8988T (cell line): ENCODE results near the gene PTPRU.
"Not testable (repeated sequence)": the region's sequence is repeated elsewhere in the genome, so short reads cannot be mapped to it uniquely, and the experiment has no call there.

Source experiments
- DNase-seq: peaks from one replicate; pipeline ENCODE4 v3.0.0; 2011

The PTPRU gene

DNA sequence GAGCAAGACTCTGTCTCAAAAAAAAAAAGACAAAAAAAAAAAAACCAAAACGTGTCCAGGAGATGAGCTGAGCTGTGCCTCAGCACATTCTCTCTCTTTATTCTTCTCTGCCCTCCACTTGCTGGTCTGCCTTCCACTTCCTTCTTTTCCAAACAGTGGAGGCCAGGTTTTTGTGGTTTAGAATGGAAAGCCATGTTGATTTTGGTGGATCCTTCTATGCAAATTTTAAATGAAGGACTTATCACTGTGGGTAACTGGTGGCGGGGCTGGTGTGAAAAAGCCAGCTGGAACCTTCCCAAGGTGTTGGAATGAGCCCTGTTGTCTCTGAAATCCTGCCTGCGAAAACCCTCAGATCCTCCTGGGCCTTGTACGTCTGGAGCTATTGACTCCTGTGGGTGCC lies 61.9 kb downstream of the PTPRU start:
- no peak for DNase-seq

DNA sequence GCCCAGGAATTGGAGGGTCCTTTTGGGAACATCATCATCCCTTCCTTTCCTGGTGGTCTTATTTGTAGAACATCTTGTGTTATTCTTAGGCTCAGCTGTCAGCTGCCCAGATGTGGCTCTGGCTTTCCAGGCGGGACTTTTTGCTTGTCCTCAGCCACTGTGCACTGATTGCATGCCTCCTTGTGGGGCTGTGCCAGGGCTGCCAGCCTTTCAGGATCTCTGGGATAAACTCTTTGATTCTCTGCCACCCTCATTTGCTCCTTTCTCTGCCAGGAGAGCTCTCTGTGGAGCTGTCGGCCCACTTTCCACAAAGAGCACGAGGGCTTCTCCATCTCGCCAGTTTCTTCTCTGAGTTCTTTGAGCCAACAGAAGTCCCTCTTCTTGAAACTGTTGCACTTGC lies 63.1 kb downstream of the PTPRU start:
- no peak for DNase-seq

DNA sequence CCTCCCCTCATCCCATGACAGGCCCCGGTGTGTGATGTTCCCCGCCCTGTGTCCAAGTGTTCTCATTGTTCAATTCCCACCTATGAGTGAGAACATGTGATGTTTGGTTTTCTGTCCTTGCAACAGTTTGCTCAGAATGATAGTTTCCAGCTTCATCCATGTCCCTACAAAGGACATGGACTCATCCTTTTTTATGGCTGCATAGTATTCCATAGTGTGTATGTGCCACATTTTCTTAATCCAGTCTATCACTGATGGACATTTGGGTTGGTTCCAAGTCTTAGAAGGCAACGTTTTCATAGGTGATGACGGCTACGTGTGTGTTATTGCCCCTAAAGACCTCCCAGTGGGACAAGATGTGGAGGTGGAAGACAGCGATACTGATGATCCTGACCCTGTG lies 65.4 kb downstream of the PTPRU start:
- DNase-seq: not testable (repeated sequence)

DNA sequence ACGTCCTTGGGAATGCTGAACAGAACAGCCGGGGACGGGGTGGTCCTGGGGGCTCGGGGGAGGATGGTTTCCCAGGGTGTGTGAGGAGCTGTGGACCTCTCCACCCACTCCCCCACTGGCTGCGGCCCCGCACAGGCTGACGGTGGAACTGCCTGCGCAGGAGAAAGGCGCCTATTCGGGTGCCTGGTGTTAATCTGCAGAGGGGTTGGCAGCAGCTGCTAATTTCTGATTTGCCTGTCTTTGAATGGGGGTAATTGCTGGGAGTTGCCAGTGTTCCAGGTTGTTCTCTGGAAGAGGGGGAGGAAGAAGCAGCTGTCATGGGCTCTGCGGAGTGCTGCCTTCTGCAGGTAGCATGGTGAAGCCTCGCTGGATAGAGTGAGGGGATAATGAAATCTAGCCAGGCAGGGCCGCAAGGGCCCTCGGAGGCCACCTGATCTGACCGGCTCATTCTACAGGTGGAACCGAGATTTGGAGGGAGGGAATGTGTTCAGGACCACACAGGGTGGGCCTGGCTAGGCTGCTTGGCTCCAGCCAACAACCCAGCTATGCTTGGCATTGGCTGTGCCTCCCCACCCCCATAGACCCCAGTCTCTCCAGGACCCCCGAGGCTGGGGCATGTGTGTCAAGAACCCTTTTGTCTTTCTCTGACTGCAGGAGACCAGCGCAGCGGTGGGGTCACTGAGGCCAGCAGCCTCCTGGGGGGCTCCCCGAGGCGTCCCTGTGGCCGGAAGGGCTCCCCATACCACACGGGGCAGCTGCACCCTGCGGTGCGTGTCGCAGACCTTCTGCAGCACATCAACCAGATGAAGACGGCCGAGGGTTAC lies 67.1 kb downstream of the PTPRU start:
- DNase-seq: no peak

DNA sequence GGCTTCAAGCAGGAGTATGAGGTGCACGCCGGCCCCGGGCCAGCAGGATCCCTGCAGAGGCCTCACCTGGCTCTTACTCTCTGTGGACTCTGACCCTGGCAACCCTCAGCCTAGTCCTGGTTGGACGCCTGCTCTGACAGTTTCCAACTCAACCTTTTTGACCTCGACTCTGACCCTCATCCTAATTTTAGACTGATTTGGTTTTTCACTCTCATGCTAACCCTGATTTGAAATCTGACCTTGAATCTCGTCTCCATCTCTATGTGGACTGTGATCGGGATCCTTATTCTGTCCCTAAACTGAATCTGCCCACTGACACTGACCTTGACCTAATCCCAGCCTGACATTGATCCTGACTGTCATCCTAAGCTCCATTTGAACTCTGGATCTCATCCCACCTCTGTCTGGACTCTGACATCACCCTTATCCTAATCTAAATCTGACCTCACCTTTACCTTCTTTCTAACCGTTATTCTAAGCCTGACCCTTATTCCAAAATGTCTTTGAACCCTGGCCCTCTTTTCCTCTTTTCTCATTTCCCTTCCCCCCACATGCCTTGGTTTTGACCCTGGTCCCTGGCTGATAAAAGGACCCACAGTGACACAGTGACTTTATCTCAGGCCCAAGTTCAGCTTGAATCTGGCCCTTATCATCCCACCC lies 67.8 kb downstream of the PTPRU start:
- DNase-seq: no peak

DNA sequence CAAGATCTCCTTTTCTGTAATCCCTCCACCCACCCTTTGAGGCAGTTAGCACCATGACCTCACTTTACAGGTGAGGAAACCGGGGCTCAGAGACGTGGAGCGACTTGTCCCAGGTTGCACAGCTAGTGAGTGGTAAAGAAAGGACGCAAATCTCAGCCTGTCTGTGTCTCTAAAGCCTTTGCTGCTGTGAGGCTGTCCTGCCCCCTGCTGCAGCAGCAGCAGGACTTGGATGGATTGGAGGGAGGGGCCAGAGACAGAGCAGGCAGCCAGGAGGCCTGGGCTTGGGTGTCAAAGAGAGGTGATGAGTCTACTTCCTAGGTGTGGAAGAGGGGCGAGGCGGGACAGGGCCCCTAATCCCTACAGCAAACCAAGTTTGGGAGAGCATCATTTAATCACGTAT lies 69.6 kb downstream of the PTPRU start:
- no peak for DNase-seq

DNA sequence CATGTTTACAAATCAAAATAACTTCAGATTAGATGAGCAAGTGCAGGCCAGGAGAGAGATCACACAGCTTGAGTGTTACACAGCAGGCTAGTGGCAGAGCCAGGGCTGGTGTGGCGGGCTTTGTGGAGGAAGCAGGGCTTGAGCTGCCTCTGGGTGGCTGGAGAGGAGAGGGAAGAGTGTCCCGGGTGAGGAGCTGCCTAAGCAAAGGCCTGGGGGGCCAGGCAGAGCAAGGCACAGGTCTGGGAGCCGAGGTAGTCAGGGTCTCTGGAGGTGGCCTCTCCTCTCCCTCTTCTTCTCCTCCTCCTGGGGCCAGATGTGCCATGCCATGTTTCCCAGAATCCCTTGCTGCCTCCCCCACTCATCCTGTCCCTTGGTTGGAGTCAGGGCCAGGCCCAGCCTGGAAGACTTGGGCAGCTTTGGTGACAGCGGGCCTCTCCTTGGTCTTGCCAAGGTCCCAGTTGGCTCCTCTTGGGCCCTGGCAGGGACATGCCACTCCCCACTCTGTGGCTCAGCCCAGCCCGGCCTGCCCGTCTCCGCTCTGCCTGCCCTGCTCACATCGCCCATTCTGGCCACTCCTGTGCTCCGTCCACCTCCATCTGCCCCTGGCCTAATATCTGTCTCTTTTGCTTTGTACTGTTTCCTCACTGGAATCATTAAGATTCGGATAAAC lies 70.3 kb downstream of the PTPRU start:
- no peak for DNase-seq

DNA sequence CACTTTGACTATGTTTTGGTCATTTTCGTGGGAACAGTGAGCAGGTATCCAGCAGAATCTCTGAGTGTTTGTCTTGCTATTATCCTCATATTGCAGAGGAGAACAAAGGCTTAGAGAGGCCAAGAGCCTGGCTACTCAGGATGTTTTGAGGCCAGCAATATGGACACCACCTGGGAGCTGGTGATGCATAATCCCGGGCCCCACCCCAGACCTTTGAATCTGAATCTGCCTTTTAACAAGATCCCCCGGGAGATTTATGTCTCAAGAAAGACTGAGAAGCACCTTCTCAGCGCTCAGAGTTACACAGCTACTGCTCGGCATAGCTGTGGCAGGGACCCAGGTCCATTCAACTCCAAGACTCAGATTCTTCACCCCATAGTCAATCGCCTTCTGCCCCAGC lies 72.8 kb downstream of the PTPRU start:
- no peak for DNase-seq

DNA sequence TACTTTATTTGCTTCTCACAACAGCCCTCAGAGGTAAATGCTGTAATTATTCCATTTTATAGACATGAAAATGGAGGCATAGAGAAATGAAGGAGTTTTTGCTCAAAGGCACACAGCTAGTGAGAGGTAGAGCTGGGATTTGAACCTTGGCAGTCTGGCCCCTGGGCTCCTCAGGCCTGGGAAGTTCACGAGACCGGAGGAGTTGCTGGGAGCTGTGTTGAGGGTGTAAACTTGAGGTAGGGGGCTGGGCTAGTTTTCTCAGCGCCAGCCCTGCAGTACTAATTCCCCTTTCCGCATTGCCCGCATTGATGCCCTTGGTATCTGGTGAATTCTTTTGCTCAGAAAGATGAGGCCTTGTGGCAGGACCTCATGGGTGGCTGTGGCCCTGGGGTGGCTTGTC lies 73.3 kb downstream of the PTPRU start:
- no peak for DNase-seq

DNA sequence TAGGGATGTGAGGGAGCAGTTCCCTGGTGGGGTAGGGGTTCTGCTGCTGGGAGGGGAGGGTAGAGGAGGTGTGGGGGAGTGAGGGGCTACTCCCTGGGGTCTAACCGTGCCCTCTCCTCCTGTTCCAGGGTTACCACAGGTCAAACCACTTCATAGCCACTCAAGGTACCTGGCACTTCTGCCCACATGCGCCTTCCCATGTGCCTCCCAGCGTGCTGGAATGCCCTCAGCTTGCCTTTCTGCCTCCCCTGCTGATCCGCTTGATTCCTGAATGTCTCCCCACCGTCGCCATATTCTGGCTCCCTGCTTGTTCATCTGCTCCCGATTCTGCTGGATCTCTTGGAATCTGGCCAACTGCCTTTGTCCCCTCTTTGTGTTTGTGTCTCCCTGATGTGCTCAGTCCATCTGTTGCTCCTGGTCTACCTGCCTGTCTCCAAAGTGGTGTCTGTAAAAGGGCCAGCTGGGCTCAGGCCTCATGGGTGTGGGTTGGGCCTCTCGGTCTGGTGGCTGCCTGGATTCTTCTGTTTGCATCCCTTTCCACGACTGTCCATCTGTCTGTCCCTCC lies 74.4 kb downstream of the PTPRU start:
- DNase-seq: no peak

DNA sequence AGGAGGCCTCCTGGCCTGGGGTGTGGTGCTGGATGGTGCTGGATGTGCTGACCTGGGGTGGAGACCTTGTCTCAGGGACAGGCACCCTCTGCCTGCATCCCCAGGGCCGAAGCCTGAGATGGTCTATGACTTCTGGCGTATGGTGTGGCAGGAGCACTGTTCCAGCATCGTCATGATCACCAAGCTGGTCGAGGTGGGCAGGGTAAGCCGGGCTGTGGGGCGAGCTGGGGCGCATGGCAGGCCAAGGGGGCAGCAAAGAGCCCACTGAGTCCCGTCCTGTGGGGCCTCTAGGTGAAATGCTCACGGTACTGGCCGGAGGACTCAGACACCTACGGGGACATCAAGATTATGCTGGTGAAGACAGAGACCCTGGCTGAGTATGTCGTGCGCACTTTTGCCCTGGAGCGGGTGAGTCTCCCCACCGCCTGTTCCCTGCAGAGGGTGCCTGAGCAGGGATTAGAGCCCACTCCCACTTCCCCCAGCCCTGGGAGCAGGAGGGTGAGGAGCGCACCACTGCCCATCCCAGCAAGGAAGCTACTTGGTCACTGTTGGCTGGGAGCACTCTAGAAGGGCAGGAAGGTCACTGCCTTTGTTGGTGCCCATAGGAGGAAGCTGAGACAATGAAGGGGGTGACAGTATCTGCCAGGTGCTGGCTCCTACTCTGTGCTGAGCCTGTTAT lies 75.2 kb downstream of the PTPRU start:
- no peak for DNase-seq

DNA sequence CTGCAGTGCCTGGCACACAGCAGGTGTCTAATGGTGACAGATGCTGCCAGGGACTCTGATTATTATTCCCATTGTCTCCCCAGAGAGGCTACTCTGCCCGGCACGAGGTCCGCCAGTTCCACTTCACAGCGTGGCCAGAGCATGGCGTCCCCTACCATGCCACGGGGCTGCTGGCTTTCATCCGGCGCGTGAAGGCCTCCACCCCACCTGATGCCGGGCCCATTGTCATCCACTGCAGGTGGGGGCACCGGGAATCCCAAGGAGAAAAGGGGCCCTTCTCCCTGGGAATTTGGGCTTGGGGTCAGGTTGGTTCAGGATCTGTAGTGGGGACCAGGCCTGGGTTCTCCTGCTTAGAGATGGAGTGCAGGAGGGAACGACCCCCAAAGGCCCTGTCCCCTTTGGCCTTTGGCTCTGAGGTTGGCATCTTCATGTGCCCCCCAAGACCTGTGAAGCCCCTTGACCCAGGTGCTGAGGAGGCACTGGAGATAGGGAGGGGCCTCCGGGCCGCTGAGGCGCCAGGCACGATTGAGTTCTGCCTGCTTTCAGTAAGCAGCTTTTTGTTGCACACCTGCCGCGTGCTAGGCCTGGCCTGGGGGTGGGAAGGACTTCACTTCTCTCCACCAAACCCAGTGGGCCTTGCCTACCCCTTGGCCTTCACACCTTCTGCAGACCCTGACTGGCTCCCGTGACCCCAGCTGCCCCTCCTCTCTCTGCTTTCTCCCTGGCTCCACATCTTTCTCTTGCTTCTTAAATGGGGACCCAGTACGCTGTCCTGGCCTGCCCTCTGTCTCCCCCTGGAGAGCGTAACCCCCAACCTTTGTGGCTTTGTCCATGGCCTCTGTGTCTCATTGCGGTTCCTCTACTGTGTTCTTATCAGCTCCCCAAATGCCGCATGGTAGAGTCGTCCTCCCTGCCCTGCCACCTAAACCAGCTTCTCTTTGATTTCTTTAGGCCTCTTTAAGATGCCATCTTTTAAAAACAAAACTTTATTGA lies 76.4 kb downstream of the PTPRU start:
- no peak for DNase-seq

DNA sequence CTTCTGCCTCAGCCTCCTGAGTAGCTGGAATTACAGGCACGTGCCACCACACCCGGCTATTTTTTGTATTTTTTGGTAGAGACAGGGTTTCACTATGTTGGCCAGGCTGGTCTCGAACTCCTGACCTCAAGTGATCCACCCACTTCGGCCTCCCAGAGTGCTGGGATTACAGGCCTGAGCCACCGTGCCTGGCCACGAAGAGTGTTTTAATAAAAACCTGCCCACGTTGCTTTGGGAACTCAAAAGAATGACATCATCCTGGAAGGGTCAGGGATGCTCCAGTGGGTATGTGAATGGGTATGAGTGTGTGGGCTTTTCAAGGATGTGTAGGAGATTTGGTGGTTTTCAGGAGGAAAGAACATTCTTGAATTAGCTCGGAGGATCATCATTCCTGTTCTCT lies 78.4 kb downstream of the PTPRU start:
- not testable (repeated sequence) for DNase-seq

DNA sequence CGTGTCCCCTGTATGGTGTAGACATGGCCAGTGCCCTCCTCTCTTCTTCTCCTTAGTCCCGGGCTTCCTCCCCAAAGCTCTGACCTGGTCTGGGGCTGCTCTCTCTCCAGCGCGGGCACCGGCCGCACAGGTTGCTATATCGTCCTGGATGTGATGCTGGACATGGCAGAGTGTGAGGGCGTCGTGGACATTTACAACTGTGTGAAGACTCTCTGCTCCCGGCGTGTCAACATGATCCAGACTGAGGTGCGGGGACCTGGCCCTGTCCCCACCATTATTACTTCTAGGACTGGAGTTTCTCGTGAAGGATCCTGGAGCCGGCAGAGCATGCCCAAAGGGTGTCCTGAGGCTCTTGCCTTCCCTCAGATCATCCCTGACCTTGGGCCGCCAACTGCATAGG lies 78.9 kb downstream of the PTPRU start:
- no peak for DNase-seq

DNA sequence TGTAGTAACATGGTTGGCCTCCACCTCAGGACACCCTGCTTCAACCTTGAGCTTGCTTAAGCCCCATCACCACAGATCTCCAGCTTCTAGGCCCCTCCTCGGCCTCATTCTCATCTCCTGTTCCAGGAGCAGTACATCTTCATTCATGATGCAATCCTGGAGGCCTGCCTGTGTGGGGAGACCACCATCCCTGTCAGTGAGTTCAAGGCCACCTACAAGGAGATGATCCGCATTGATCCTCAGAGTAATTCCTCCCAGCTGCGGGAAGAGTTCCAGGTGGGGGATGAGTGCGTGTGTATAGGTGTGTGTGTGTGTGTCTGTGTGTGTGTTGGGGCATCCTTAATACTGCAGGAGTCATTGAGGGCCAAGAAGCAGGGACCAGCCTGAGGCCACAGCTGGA lies 79.6 kb downstream of the PTPRU start:
- DNase-seq: no peak

DNA sequence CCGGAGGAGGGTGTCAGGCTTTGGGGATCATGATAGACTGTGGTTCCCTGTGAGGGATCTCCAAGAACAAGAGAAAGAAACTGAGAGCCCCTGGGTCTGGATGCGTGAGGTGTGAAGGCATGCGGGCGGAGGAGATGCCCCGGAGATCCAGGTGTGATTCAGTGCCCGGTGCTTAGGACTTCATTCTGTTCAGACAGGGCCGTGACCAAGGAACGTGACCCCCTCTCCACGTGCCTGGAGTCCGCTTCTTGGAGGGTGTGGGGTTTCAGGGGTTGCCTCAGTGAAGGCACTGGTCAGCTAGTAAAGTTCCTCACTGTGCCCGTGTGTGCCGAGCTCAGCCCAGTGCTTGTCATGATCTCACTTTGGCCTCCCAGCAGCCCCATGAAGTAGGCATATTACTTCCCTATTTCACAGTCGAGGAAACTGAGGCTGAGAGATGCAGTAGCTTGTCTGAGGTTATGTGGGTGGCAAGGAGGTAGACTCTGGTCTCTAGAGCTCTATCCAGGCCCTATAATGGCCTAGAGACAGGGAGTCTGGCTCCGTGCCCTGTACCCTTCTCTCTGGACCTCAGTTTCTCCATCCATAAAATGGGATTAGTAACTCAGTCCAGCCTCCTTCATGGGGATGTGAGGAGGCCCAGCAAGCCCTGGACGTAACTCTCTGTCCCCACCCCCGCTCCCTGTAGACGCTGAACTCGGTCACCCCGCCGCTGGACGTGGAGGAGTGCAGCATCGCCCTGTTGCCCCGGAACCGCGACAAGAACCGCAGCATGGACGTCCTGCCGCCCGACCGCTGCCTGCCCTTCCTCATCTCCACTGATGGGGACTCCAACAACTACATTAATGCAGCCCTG lies 81.0 kb downstream of the PTPRU start:
- no peak for DNase-seq

DNA sequence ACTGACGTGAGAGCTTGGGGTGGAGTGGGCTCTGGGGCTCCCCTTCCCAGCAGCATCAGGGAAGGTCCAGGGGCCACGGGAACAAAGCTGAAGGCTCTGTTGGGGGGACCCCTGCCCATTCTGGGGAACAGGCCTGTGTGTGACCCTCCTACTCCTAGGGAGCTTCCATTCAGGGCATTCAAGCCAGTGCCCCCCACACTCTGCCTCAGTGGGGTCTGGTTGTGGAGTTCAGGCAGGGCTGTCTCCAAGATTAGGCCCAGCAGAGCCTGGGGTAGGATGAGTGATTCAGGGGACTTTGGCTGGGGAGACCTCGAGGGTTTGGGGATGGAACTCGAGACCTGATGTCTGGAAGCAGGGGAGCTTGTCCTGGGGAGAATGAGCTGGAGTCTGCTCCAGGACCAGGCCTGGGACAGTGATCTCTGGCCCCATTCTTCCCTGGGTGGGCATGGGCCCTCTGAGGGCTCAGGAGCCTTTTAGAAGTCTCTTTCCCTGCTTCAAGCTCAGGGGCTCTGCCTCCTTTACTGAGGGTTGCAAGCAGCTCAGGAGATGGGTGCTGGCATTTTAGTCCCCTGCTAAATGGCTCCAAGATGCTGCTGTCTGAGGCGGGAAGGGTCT lies 81.7 kb downstream of the PTPRU start:
- DNase-seq: no peak

DNA sequence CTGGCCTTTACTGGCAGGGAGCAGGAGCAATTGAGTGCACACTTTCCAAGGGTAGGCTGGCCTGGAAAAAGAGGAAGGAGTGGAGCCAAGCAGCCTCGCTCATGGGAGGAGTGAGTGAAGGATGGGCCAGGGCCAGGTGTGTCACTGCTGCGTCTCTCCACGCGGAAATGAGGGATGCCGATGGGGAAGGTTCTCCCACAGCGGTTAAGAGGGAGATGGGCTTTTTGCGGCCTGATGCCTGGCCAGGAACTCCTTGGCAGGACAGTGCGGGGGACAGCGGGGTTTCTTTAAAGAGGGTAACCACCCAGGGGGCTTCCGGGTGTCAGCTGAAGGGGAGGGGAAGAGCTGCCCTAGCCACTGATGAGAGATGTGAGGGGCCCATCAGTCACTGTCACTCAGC lies 82.4 kb downstream of the PTPRU start:
- DNase-seq: no peak

DNA sequence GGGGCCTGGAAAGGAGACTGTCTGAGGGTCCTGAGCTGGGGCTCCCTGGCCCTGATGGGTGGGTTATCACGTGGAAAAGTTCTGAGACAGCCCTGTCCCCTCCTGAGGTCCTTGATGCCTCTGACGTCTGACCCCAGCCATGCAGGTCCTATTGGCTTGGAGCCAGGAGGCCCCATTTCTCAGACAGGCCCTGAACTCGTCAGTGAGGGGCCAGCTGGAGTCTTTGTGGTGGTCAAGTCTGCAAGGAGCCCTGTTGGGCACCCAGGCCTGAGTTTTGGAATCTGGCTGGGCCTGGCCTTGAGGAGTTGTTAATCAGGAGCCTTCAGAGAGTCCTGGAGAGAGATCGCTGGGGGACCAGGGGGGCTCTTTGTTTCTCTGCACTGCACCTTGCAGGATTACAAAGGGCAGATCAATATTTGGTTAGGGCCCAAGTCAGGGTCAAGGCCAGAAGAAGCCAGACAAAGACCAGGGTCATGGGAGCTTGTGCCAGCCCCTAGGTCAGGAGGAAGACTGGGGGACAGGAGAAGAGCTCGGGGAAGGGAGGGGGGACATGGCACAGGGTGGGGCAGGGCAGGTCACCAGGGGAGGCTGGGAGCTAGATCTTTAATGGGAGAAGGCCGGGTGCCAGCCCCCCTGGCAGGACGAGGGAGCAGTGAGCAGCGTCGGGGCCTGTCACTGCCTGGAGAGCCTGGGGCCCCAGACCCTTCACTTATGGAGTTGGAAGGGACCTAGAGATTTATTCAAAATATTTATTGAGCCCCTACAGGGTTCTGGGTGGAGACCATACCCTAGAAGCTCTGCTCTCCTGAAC lies 83.2 kb downstream of the PTPRU start:
- no peak for DNase-seq
